ENCODE results near the gene TYW3.

GRCh38 chr1:74790453-74790852 lies 57.5 kb downstream of the TYW3 start:
- no peak for TF ChIP-seq CTCF (IDR thresholded peaks at IDR 0.05)
- TF ChIP-seq EZH2 (IDR thresholded peaks at IDR 0.05; ENCODE audit: borderline replicate concordance, insufficient read depth, low read depth, low read length, poor library complexity, severe bottlenecking) = no peak
